Tibial nerve (tissue), 4 donors: ENCODE measurements around the gene ARMH2. TPM values are rescaled to one million over a fixed set of nuclear protein-coding genes. Genes with fewer than 3 reads are reported as not detected.

Source experiments
- DNase-seq, 2 donors: peaks; one replicate each; pipeline ENCODE4 v3.0.0-alpha.2; 2019; ENCODE audit warnings: low spot score in 2 of 2
- H3K27ac ChIP-seq, 4 donors: fragments of 200-600 bp; sonication (generic) in 3 of 4; one replicate each; pipeline ENCODE4 v1.5.1; 2017 to 2019; ENCODE audit warnings: mild to moderate bottlenecking in 1 of 4
- H3K27me3 ChIP-seq, 2 donors: fragments of 200-600 bp; sonication (generic) in 1 of 2; one replicate each; pipeline versions ENCODE4 v1.5.1 to v1.6.0; 2017 to 2019
- H3K36me3 ChIP-seq, 3 donors: fragments of 200-600 bp; sonication (generic); one replicate each; pipeline ENCODE4 v1.5.1; 2018 to 2019
- H3K4me1 ChIP-seq, 4 donors: fragments of 200-600 bp; sonication (generic) in 3 of 4; one replicate each; pipeline ENCODE4 v1.5.1; 2017 to 2019
- H3K4me3 ChIP-seq, 4 donors: fragments of 200-600 bp; sonication (generic) in 3 of 4; one replicate each; pipeline ENCODE4 v1.5.1; 2017 to 2019; ENCODE audit warnings: mild to moderate bottlenecking in 1 of 4, moderate library complexity in 1 of 4
- H3K9me3 ChIP-seq, 4 donors: fragments of 200-600 bp; sonication (generic) in 3 of 4; one replicate each; pipeline ENCODE4 v1.5.1; 2017 to 2019
- CTCF ChIP-seq, 5 experiments: fragments of 200-600 bp in 3 of 5; fragments of 450-650 bp in 2 of 5; sonication (generic) in 3 of 5; IDR thresholded peaks; one replicate each; pipeline ENCODE4 v1.5.1; 2016 to 2019; ENCODE audit warnings: antibody characterized with exemption in 5 of 5, mild to moderate bottlenecking in 3 of 5, moderate library complexity in 2 of 5
- EP300 ChIP-seq, 2 donors: sonication (generic); formaldehyde crosslinking; IDR thresholded peaks; one replicate each; pipeline ENCODE4 v1.6.1; 2017; ENCODE audit warnings: antibody characterized with exemption in 2 of 2, mild to moderate bottlenecking in 1 of 2
- POLR2A ChIP-seq, 2 donors: fragments of 450-650 bp; IDR thresholded peaks; one replicate each; pipeline ENCODE4 v1.6.1; 2017; ENCODE audit warnings: antibody characterized with exemption in 2 of 2, mild to moderate bottlenecking in 2 of 2, moderate library complexity in 2 of 2
- WGBS, 2 donors: methylation state at CpG; one replicate each; pipeline ENCODE4 v1.1.5; 2018; 5-methylcytosine and 5-hydroxymethylcytosine counted together
- total RNA-seq, 4 donors: library from RNA; depleted of rRNA; stranded (reverse); fragments of >200 nt; gene quantifications; one replicate each; pipeline ENCODE4 v1.1.0, GENCODE V29; 2016

Gene ARMH2
- total RNA-seq, 4 donors from 2014 or later = not detected

GRCh38 chr6:24780206-24780605, 18.5 kb downstream of the ARMH2 start:
- Histone ChIP-seq H3K9me3 (no peaks in the 10 kb centered on the region), H3K4me1 (peaks cover 0 to 12% (median 0%) of the 10 kb centered on the region in 4 donors), H3K4me3 (no peak overlapping the region), H3K27ac (no peak overlapping the region), H3K36me3 (peaks cover 0 to 23% (median 0%) of the 10 kb centered on the region in 3 donors), H3K27me3 (no peaks in the 10 kb centered on the region)
- DNase-seq = no peak
- no peak for TF ChIP-seq CTCF (IDR thresholded peaks at IDR 0.05)
- TF ChIP-seq EP300 (IDR thresholded peaks at IDR 0.05) = no peak
- TF ChIP-seq POLR2A (IDR thresholded peaks at IDR 0.05) = no peak
- 92 to 93% methylated on average over 4 of the region's 4 CpGs for WGBS, 2 donors

- Histone ChIP-seq H3K9me3 (no peaks in the 10 kb centered on the region), H3K4me3 (no peak overlapping the region), H3K27me3 (no peaks in the 10 kb centered on the region), H3K36me3 (peaks cover 0 to 18% (median 0%) of the 10 kb centered on the region in 3 donors), H3K27ac (no peak overlapping the region), H3K4me1 (peaks cover 0 to 12% (median 0%) of the 10 kb centered on the region in 4 donors)
- DNase-seq = no peak
- no peak for TF ChIP-seq CTCF (IDR thresholded peaks at IDR 0.05)
- no peak for TF ChIP-seq POLR2A (IDR thresholded peaks at IDR 0.05)
- no peak for TF ChIP-seq EP300 (IDR thresholded peaks at IDR 0.05)
- 78 to 79% methylated on average over 3 of the region's 3 CpGs for WGBS, 2 donors
These were observed 19.2 kb downstream of the ARMH2 start for GRCh38 chr6:24779416-24780016.

GRCh38 chr6:24778878-24779277, 19.8 kb downstream of the ARMH2 start:
- H3K4me3 ChIP-seq = no peak overlapping the region
- H3K36me3 ChIP-seq = peaks cover 0 to 12% (median 0%) of the 10 kb centered on the region in 3 donors
- DNase-seq = no peak
- TF ChIP-seq POLR2A (IDR thresholded peaks at IDR 0.05) = no peak
- no peak for TF ChIP-seq EP300 (IDR thresholded peaks at IDR 0.05)
- no peak for TF ChIP-seq CTCF (IDR thresholded peaks at IDR 0.05)
- no peak overlapping the region for H3K27ac ChIP-seq
- H3K4me1 ChIP-seq = peaks cover 0 to 16% (median 3%) of the 10 kb centered on the region in 4 donors
- H3K27me3 ChIP-seq = no peaks in the 10 kb centered on the region
- H3K9me3 ChIP-seq = no peaks in the 10 kb centered on the region

GRCh38 chr6:24778121-24778520, 20.6 kb downstream of the ARMH2 start:
- DNase-seq = no peak

More at GRCh38 chr6:24778121-24778520, 20.6 kb downstream of the ARMH2 start:
- TF ChIP-seq EP300 (IDR thresholded peaks at IDR 0.05) (no peak), CTCF (IDR thresholded peaks at IDR 0.05) (no peak), POLR2A (IDR thresholded peaks at IDR 0.05) (no peak)
- H3K9me3 ChIP-seq = no peaks in the 10 kb centered on the region
- peaks cover 0 to 16% (median 3%) of the 10 kb centered on the region in 4 donors for H3K4me1 ChIP-seq
- peaks cover 0 to 12% (median 0%) of the 10 kb centered on the region in 3 donors for H3K36me3 ChIP-seq
- 98 to 100% methylated on average over 1 of the region's 1 CpG for WGBS, 2 donors
- no peaks in the 10 kb centered on the region for H3K27me3 ChIP-seq
- no peak overlapping the region for H3K27ac ChIP-seq
- H3K4me3 ChIP-seq = no peak overlapping the region
